HG03565 (cell line): ENCODE results near the gene DAB2.
"Not testable (repeated sequence)": the region's sequence is repeated elsewhere in the genome, so short reads cannot be mapped to it uniquely, and the experiment has no call there.

ENCODE experiments used
- ATAC-seq: cut with Tn5 transposase; IDR thresholded peaks from one replicate; pipeline ENCODE4 v1.9.1; 2021; ENCODE audit warnings: mild to moderate bottlenecking, moderate library complexity; ENCODE audit not compliant: unreplicated experiment

The DAB2 gene

GRCh38 chr5:39422728-39423285 is 2.0 kb downstream of the DAB2 start:
- ATAC-seq = no peak

- no peak for ATAC-seq
Measured at GRCh38 chr5:39422036-39422606, 2.7 kb downstream of the DAB2 start.

- ATAC-seq = no peak
Measured at GRCh38 chr5:39420482-39421145, 4.2 kb downstream of the DAB2 start.

- no peak for ATAC-seq
Measured at GRCh38 chr5:39419796-39420195, 5.0 kb downstream of the DAB2 start.

GRCh38 chr5:39417979-39418378 is 6.8 kb downstream of the DAB2 start:
- no peak for ATAC-seq

- ATAC-seq = no peak
Measured at GRCh38 chr5:39415201-39415600, 9.6 kb downstream of the DAB2 start.

- no peak for ATAC-seq
Measured at GRCh38 chr5:39414426-39414825, 10.4 kb downstream of the DAB2 start.

- ATAC-seq = no peak
Measured at GRCh38 chr5:39413771-39414170, 11.0 kb downstream of the DAB2 start.

GRCh38 chr5:39412721-39413394 is 11.9 kb downstream of the DAB2 start:
- no peak for ATAC-seq

GRCh38 chr5:39411985-39412384 is 12.8 kb downstream of the DAB2 start:
- no peak for ATAC-seq

GRCh38 chr5:39411061-39411460 is 13.7 kb downstream of the DAB2 start:
- no peak for ATAC-seq

GRCh38 chr5:39409033-39409432 is 15.7 kb downstream of the DAB2 start:
- no peak for ATAC-seq

- no peak for ATAC-seq
Measured at GRCh38 chr5:39405083-39405843, 19.5 kb downstream of the DAB2 start.

- ATAC-seq = not testable (repeated sequence)
Measured at GRCh38 chr5:39403761-39404160, 21.0 kb downstream of the DAB2 start.

- ATAC-seq = not testable (repeated sequence)
Measured at GRCh38 chr5:39402140-39402539, 22.6 kb downstream of the DAB2 start.

- no peak for ATAC-seq
Measured at GRCh38 chr5:39400713-39401578, 23.8 kb downstream of the DAB2 start.

GRCh38 chr5:39399135-39400036 is 25.4 kb downstream of the DAB2 start:
- ATAC-seq = no peak

GRCh38 chr5:39396843-39397242 is 27.9 kb downstream of the DAB2 start:
- ATAC-seq = no peak

GRCh38 chr5:39395521-39395920 is 29.3 kb downstream of the DAB2 start:
- ATAC-seq = no peak
